ENCODE data around the gene ME2.

Gene ME2

GRCh38 chr18:50886929-50887328 lies 8.0 kb downstream of the ME2 start:
- TF ChIP-seq CTCF (IDR thresholded peaks at IDR 0.05), result no peak
- Histone ChIP-seq H3K27ac (peak overlapping the region; percentile 51), H3K27me3 (no peaks in the 10 kb centered on the region), H3K4me1 (ENCODE audit: control insufficient read depth in 1 of 2, insufficient read depth in 1 of 2, low read depth in 1 of 2, low read length in 1 of 2) (peaks cover 18 to 25% of the 10 kb centered on the region in 2 experiments), H3K36me3 (no peaks in the 10 kb centered on the region), H3K4me3 (ENCODE audit: low read depth in 1 of 2, low read length in 1 of 2) (no peak overlapping the region), H3K9me3 (no peaks in the 10 kb centered on the region)

- peaks cover 43% of the 10 kb centered on the region for H3K36me3 ChIP-seq
- no peak for TF ChIP-seq CTCF (IDR thresholded peaks at IDR 0.05)
- H3K27me3 ChIP-seq, result no peaks in the 10 kb centered on the region
- H3K9me3 ChIP-seq, result no peaks in the 10 kb centered on the region
- no peak overlapping the region for H3K4me3 ChIP-seq (ENCODE audit: low read depth in 1 of 2, low read length in 1 of 2)
- no peak overlapping the region for H3K27ac ChIP-seq
- H3K4me1 ChIP-seq (ENCODE audit: control insufficient read depth in 1 of 2, insufficient read depth in 1 of 2, low read depth in 1 of 2, low read length in 1 of 2), result no peaks in the 10 kb centered on the region
Measured at GRCh38 chr18:50895350-50896045, 16.6 kb downstream of the ME2 start.

- Histone ChIP-seq H3K27me3 (no peaks in the 10 kb centered on the region), H3K9me3 (no peaks in the 10 kb centered on the region), H3K36me3 (peaks cover 49% of the 10 kb centered on the region), H3K4me1 (ENCODE audit: control insufficient read depth in 1 of 2, insufficient read depth in 1 of 2, low read depth in 1 of 2, low read length in 1 of 2) (no peaks in the 10 kb centered on the region), H3K4me3 (ENCODE audit: low read depth in 1 of 2, low read length in 1 of 2) (no peak overlapping the region), H3K27ac (no peak overlapping the region)
- TF ChIP-seq CTCF (IDR thresholded peaks at IDR 0.05), result no peak
Measured at GRCh38 chr18:50896093-50896492, 17.2 kb downstream of the ME2 start.

GRCh38 chr18:50898919-50899318 lies 20.0 kb downstream of the ME2 start:
- Histone ChIP-seq H3K9me3 (no peaks in the 10 kb centered on the region), H3K27ac (no peak overlapping the region), H3K27me3 (no peaks in the 10 kb centered on the region), H3K4me3 (ENCODE audit: low read depth in 1 of 2, low read length in 1 of 2) (no peak overlapping the region), H3K4me1 (ENCODE audit: control insufficient read depth in 1 of 2, insufficient read depth in 1 of 2, low read depth in 1 of 2, low read length in 1 of 2) (no peaks in the 10 kb centered on the region), H3K36me3 (peaks cover 63% of the 10 kb centered on the region)
- TF ChIP-seq CTCF (IDR thresholded peaks at IDR 0.05), result no peak

GRCh38 chr18:50902797-50903196 lies 23.9 kb downstream of the ME2 start:
- Histone ChIP-seq H3K4me1 (ENCODE audit: control insufficient read depth in 1 of 2, insufficient read depth in 1 of 2, low read depth in 1 of 2, low read length in 1 of 2) (no peaks in the 10 kb centered on the region), H3K4me3 (ENCODE audit: low read depth in 1 of 2, low read length in 1 of 2) (no peak overlapping the region), H3K9me3 (no peaks in the 10 kb centered on the region), H3K27ac (no peak overlapping the region), H3K36me3 (peaks cover 43% of the 10 kb centered on the region), H3K27me3 (no peaks in the 10 kb centered on the region)
- TF ChIP-seq CTCF (IDR thresholded peaks at IDR 0.05), result no peak

Data from neutrophil (primary cell).